Motor neuron (in vitro differentiated cells): Measurements from ENCODE around the gene ZNF81. TPM values are rescaled to one million over a fixed set of nuclear protein-coding genes. Genes with fewer than 3 reads are reported as not detected.

Experiments used
- ATAC-seq, 8 experiments: fragments of 200-7000 bp; cut with Tn5 transposase; replicated peaks in 6 of 8; 2 replicates each; pipeline ENCODE4 v1.8.0; 2021; ENCODE audit warnings: mild to moderate bottlenecking in 8 of 8, moderate library complexity in 8 of 8
- H3K27ac ChIP-seq, 2 donors: fragments of 250-450 bp; sonication (Bioruptor Pico); 2 replicates each; pipeline ENCODE4 v1.9.0; 2021; ENCODE audit warnings: antibody characterized with exemption in 2 of 2, mild to moderate bottlenecking in 2 of 2, moderate library complexity in 1 of 2
- H3K4me1 ChIP-seq, 2 donors: fragments of 250-450 bp; sonication (Bioruptor Pico); replicated peaks in 1 of 2; 2 replicates each; pipeline ENCODE4 v1.6.1; 2021; ENCODE audit warnings: antibody characterized with exemption in 2 of 2, mild to moderate bottlenecking in 2 of 2, moderate library complexity in 1 of 2
- H3K4me3 ChIP-seq, 5 donors: fragments of 250-450 bp; sonication (Bioruptor Pico); 2 replicates each; pipeline ENCODE4 v1.9.0; 2021; ENCODE audit warnings: antibody characterized with exemption in 5 of 5, mild to moderate bottlenecking in 5 of 5, moderate library complexity in 4 of 5
- WGBS, 10 experiments: fragments of 450-650 bp; shearing (Covaris generic); methylation state at CpG; one replicate each; pipeline ENCODE4 v1.0.0; 2022; 5-methylcytosine and 5-hydroxymethylcytosine counted together
- in situ Hi-C, 9 experiments: fragments of 400-800 bp; cut with MboI; loops; one replicate each; pipeline ENCODE4 v1.15.0; 2021; ENCODE audit warnings: low sequenced_read_pairs in 9 of 9, low pct_unique_long_range_greater_than_20kb in 2 of 9; ENCODE audit not compliant: unreplicated experiment in 9 of 9
- total RNA-seq, 8 experiments: library from RNA; unstranded; fragments of 300-600 nt; gene quantifications; 2 replicates each; pipeline versions ENCODE4 v1.2.3 to v1.2.4, GENCODE V29; 2022

ZNF81 gene
- total RNA-seq, 8 experiments from 2014 or later: 8.2 to 12.1 (median 9.7) TPM

GRCh38 chrX:47850901-47851300 is 14.2 kb downstream of the ZNF81 start:
- peaks cover 0 to 2% of the 10 kb centered on the region in 2 donors for H3K4me1 ChIP-seq
- no peak overlapping the region for H3K4me3 ChIP-seq
- H3K27ac ChIP-seq: no peak overlapping the region
- peak in 3 of 8 experiments; percentile 58 to 86 (median 77) for ATAC-seq
- WGBS, 10 experiments: 0% methylated on average over 1 of the region's 1 CpG; no CpG with 5 or more reads in 8 of the 10 experiments
- in situ Hi-C loops: no loop called here

GRCh38 chrX:47854474-47854873 is 17.8 kb downstream of the ZNF81 start:
- 65% methylated on average over 2 of the region's 10 CpGs; no CpG with 5 or more reads in 9 of the 10 experiments for WGBS, 10 experiments
- H3K27ac ChIP-seq: no peak overlapping the region
- in situ Hi-C loops: no loop called here

GRCh38 chrX:47859686-47860085 is 23.0 kb downstream of the ZNF81 start:
- in situ Hi-C loops: no loop called here

More at GRCh38 chrX:47854474-47854873, 17.8 kb downstream of the ZNF81 start:
- peaks cover 0 to 2% of the 10 kb centered on the region in 2 donors for H3K4me1 ChIP-seq
- H3K4me3 ChIP-seq: no peak overlapping the region
- peak; percentile 14 to 88 (median 64) for ATAC-seq

GRCh38 chrX:47862680-47863079 is 26.0 kb downstream of the ZNF81 start:
- WGBS, 10 experiments: 56 to 60% methylated on average over 1 to 2 of the region's 2 CpGs; no CpG with 5 or more reads in 8 of the 10 experiments
- Histone ChIP-seq H3K4me3 (no peak overlapping the region), H3K4me1 (no peaks in the 10 kb centered on the region), H3K27ac (no peak overlapping the region)
- in situ Hi-C loops: no loop called here
- no peak for ATAC-seq

More at GRCh38 chrX:47859686-47860085, 23.0 kb downstream of the ZNF81 start:
- no peak overlapping the region for H3K27ac ChIP-seq
- peaks cover 0 to 1% of the 10 kb centered on the region in 2 donors for H3K4me1 ChIP-seq
- H3K4me3 ChIP-seq: no peak overlapping the region
- no peak for ATAC-seq
- WGBS, 10 experiments: 10 to 100% (median 63%) methylated on average over 2 to 3 of the region's 4 CpGs; no CpG with 5 or more reads in 4 of the 10 experiments

GRCh38 chrX:47863187-47863586 is 26.5 kb downstream of the ZNF81 start:
- WGBS, 10 experiments: 17 to 50% methylated on average over 1 to 2 of the region's 2 CpGs; no CpG with 5 or more reads in 8 of the 10 experiments
- H3K27ac ChIP-seq: no peak overlapping the region
- ATAC-seq: no peak
- no peaks in the 10 kb centered on the region for H3K4me1 ChIP-seq
- H3K4me3 ChIP-seq: no peak overlapping the region
- in situ Hi-C loops: no loop called here

GRCh38 chrX:47864300-47864699 is 27.6 kb downstream of the ZNF81 start:
- 49 to 83% methylated on average over 1 to 3 of the region's 3 CpGs; no CpG with 5 or more reads in 8 of the 10 experiments for WGBS, 10 experiments
- in situ Hi-C loops: no loop called here
- no peak for ATAC-seq
- Histone ChIP-seq H3K4me3 (no peak overlapping the region), H3K27ac (no peak overlapping the region), H3K4me1 (no peaks in the 10 kb centered on the region)

GRCh38 chrX:47864785-47865184 is 28.1 kb downstream of the ZNF81 start:
- no peak for ATAC-seq
- H3K4me3 ChIP-seq: no peak overlapping the region
- H3K4me1 ChIP-seq: no peaks in the 10 kb centered on the region
- in situ Hi-C loops: no loop called here
- no peak overlapping the region for H3K27ac ChIP-seq
- WGBS, 10 experiments: 100% methylated on average over 1 of the region's 1 CpG; no CpG with 5 or more reads in 8 of the 10 experiments

- WGBS, 10 experiments: 20 to 100% (median 63%) methylated on average over 1 to 2 of the region's 3 CpGs; no CpG with 5 or more reads in 6 of the 10 experiments
- H3K27ac ChIP-seq: no peak overlapping the region
- H3K4me1 ChIP-seq: no peaks in the 10 kb centered on the region
- no peak for ATAC-seq
- in situ Hi-C loops: no loop called here
- no peak overlapping the region for H3K4me3 ChIP-seq
Observed at GRCh38 chrX:47873123-47873522, 36.4 kb downstream of the ZNF81 start.

GRCh38 chrX:47877327-47877726 is 40.6 kb downstream of the ZNF81 start:
- 39 to 100% (median 84%) methylated on average over 2 to 4 of the region's 6 CpGs; no CpG with 5 or more reads in 6 of the 10 experiments for WGBS, 10 experiments
- Histone ChIP-seq H3K27ac (no peak overlapping the region), H3K4me1 (no peaks in the 10 kb centered on the region), H3K4me3 (no peak overlapping the region)
- no peak for ATAC-seq
- in situ Hi-C loops: no loop called here

- no peaks in the 10 kb centered on the region for H3K4me1 ChIP-seq
Observed at GRCh38 chrX:47878198-47878597, 41.5 kb downstream of the ZNF81 start.

GRCh38 chrX:47879463-47879862 is 42.8 kb downstream of the ZNF81 start:
- Histone ChIP-seq H3K4me3 (no peak overlapping the region), H3K27ac (no peak overlapping the region), H3K4me1 (no peaks in the 10 kb centered on the region)
- WGBS, 10 experiments: 51% methylated on average over 2 of the region's 2 CpGs; no CpG with 5 or more reads in 9 of the 10 experiments
- no peak for ATAC-seq
- in situ Hi-C loops: no loop called here

More at GRCh38 chrX:47878198-47878597, 41.5 kb downstream of the ZNF81 start:
- 100% methylated on average over 2 to 3 of the region's 3 CpGs; no CpG with 5 or more reads in 8 of the 10 experiments for WGBS, 10 experiments
- in situ Hi-C loops: no loop called here
- no peak for ATAC-seq
- Histone ChIP-seq H3K27ac (no peak overlapping the region), H3K4me3 (no peak overlapping the region)

- 50 to 100% methylated on average over 1 of the region's 1 CpG; no CpG with 5 or more reads in 8 of the 10 experiments for WGBS, 10 experiments
- H3K4me1 ChIP-seq: no peaks in the 10 kb centered on the region
- no peak for ATAC-seq
- in situ Hi-C loops: no loop called here
- no peak overlapping the region for H3K4me3 ChIP-seq
- H3K27ac ChIP-seq: no peak overlapping the region
Observed at GRCh38 chrX:47880927-47881326, 44.2 kb downstream of the ZNF81 start.

- no peaks in the 10 kb centered on the region for H3K4me1 ChIP-seq
- in situ Hi-C loops: no loop called here
- H3K27ac ChIP-seq: no peak overlapping the region
- WGBS, 10 experiments: 22 to 100% (median 92%) methylated on average over 1 to 3 of the region's 3 CpGs; no CpG with 5 or more reads in 3 of the 10 experiments
- ATAC-seq: no peak
- H3K4me3 ChIP-seq: no peak overlapping the region
Observed at GRCh38 chrX:47885501-47885900, 48.8 kb downstream of the ZNF81 start.

- in situ Hi-C loops: no loop called here
Observed at GRCh38 chrX:47898024-47898423, 61.3 kb downstream of the ZNF81 start.

More at GRCh38 chrX:47898024-47898423, 61.3 kb downstream of the ZNF81 start:
- ATAC-seq: no peak
- no peak overlapping the region for H3K4me3 ChIP-seq
- H3K4me1 ChIP-seq: no peaks in the 10 kb centered on the region
- no peak overlapping the region for H3K27ac ChIP-seq
